ENCODE results near the gene GALNT15.

GALNT15 gene

DNA sequence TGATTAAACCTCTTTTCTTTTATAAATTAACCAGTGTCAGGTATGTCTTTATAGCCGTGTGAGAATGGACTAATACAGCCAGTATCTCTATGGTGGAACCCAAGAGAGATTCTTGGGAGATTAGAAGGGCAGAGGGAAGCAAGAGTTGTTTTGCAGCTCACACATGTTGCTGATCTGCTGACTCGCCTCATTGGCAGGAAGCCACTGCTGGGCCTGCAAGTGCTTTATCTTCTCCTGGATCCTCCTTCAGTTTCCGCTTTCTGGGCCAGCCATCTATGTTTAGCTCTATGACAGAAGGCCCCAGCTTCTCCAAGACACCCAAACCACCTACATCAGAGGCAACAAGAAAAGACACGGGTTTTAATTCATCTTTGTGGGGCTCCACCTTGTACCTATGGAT, 23.4 kb upstream of the GALNT15 start:
- peak in 47 of 58 donors; percentile 13 to 86 (median 55) for DNase-seq

GRCh38 chr3:16168211-16168610, 6.3 kb upstream of the GALNT15 start:
- DNase-seq, result no peak

- no peak for DNase-seq
Observed at GRCh38 chr3:16171009-16171408, 3.5 kb upstream of the GALNT15 start.

- DNase-seq, result no peak
Observed at GRCh38 chr3:16171825-16172224, 2.7 kb upstream of the GALNT15 start.

- no peak for DNase-seq
Observed at GRCh38 chr3:16173283-16174025, 1.0 kb upstream of the GALNT15 start.

GRCh38 chr3:16174026-16174355, 489 bp upstream of the GALNT15 start:
- DNase-seq, result no peak

GRCh38 chr3:16174976-16175901, 759 bp downstream of the GALNT15 start:
- peak in 24 of 58 donors; percentile 13 to 70 (median 40) for DNase-seq

DNA sequence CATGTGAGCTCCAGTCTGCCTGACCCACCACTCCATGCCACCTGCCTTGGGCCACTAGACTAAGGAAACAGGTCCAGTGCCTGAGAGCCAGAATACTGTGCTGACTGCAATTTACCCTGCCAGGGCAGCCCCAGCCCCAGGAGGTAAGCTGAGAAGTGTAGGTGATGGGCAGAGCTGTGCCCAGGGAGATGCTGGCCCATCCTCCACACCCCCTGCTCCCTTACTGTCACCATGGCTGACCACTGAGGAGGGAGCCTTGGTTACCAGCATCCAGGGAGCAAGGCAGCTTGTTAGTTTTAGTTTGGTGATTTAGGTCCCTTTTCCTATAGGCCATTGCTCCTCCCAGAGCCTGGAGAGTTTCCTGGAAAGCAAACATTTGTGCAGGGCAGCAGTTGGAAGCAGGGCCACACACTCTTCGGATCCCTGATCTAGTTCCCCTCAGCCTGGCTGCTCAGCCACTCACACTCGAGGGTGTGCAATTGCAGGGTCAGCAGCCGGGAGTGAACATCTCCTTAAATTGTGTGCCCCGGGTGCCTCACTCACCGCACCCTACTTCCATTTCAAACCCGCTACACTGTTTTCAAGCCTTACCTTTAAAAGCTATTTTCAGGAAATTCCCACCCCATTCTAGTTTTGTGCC, 2.0 kb downstream of the GALNT15 start:
- DNase-seq, result peak in 6 of 58 donors; percentile 14 to 70 (median 22)

- DNase-seq, result no peak
Observed at GRCh38 chr3:16177382-16177781, 2.9 kb downstream of the GALNT15 start.

- no peak for DNase-seq
Observed at GRCh38 chr3:16177962-16178627, 3.6 kb downstream of the GALNT15 start.

DNA sequence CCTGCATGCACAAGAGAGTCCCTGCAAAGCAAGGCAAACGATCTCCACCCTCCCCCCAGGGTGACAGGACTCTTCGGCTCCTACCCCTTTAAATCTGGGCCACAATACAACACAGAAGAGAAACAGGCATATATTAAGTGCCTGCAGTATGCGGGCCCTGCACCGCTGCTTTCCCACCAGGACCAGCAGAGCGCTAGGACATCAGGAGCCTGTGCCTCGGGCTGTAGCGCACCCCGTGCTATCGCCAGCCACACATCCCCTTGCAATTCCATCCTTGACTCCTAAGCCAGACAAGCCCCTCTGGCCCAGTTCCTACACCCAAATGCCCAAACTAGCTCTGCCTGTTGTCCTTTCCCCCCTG, 4.1 kb downstream of the GALNT15 start:
- no peak for DNase-seq

GRCh38 chr3:16179261-16179660, 4.8 kb downstream of the GALNT15 start:
- no peak for DNase-seq

- no peak for DNase-seq
Observed at GRCh38 chr3:16179771-16180736, 5.6 kb downstream of the GALNT15 start.

DNA sequence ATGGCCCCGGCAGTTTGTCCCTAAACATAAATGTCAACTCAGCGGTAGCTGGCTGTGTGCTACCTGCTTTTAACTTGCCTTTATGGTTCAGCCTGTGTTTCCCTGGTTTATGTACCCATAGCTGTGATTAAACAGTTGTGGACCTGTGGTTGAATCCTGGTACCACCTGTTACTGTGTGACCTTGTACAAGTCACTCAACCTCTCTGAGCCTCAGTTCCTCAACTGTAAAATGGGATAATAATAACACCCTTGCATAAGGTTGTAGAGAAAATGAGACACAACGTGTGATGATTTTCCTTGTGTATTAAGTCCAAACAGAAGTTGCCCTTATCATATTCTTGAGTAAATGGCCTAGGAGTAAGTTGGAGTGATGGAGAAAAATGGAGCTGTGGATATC, 6.3 kb downstream of the GALNT15 start:
- no peak for DNase-seq

DNA sequence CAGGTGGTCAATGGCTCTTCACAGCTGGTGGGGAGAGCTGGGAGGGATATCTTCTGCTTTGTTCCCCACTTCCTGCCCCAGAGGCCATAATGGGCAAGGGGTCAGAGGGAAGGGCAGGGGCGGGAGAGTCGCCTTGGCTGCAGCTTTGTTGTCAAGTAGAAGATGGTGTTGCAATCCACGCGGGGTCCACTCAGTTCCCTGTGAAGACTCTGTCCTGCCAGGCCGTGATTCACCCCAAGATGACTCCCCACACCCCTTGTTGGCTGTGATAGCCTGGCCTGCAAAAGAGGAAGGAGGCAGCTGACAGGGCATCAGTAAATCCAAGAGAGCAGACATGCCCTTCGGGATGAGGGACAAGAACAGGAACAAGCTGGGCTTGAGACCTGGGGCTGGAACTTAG, 6.9 kb downstream of the GALNT15 start:
- DNase-seq, result peak in 2 of 58 donors; percentile 34 to 53

GRCh38 chr3:16182183-16182582, 7.7 kb downstream of the GALNT15 start:
- DNase-seq, result no peak

- DNase-seq, result no peak
Observed at GRCh38 chr3:16182612-16183011, 8.1 kb downstream of the GALNT15 start.

GRCh38 chr3:16183082-16183481, 8.6 kb downstream of the GALNT15 start:
- DNase-seq, result no peak

- no peak for DNase-seq
Observed at GRCh38 chr3:16183601-16184270, 9.3 kb downstream of the GALNT15 start.

GRCh38 chr3:16186086-16186485, 11.6 kb downstream of the GALNT15 start:
- DNase-seq, result no peak

Data from anterior cingulate cortex (tissue), 58 donors.